Ovary (tissue), 9 donors: Measurements from ENCODE around the gene VWA5B2. TPM values are rescaled to one million over a fixed set of nuclear protein-coding genes. Genes with fewer than 3 reads are reported as not detected.

Source experiments
- DNase-seq, 5 donors: peaks; one replicate each; pipeline ENCODE4 v3.0.0-alpha.2; 2019 to 2020
- H3K27ac ChIP-seq, 2 donors: fragments of 200-600 bp; one replicate each; pipeline versions ENCODE4 v1.5.1 to v1.8.0; 2019 to 2022
- H3K27me3 ChIP-seq: fragments of 200-600 bp; one replicate; pipeline ENCODE4 v1.8.0; 2022
- H3K36me3 ChIP-seq: fragments of 200-600 bp; sonication (generic); one replicate; pipeline ENCODE4 v1.5.1; 2019
- H3K4me1 ChIP-seq: one replicate; pipeline ENCODE4 v1.8.1; 2013; ENCODE audit warnings: mild to moderate bottlenecking, moderate library complexity; ENCODE audit not compliant: insufficient read depth
- H3K4me3 ChIP-seq: fragments of 200-600 bp; sonication (generic); one replicate; pipeline ENCODE4 v1.5.1; 2017
- H3K9me3 ChIP-seq, 2 donors: fragments of 200-600 bp in 1 of 2; sonication (generic) in 1 of 2; one replicate each; pipeline versions ENCODE4 v1.5.1 to v1.8.1; 2013 to 2019; ENCODE audit warnings: mild to moderate bottlenecking in 1 of 2, moderate library complexity in 1 of 2
- CTCF ChIP-seq, 3 donors: fragments of 450-650 bp in 2 of 3; fragments of 200-600 bp in 1 of 3; IDR thresholded peaks; one replicate each; pipeline versions ENCODE4 v1.5.1 to v1.8.0; 2016 to 2022; ENCODE audit warnings: antibody characterized with exemption in 3 of 3, mild to moderate bottlenecking in 1 of 3
- EP300 ChIP-seq: sonication (generic); formaldehyde crosslinking; IDR thresholded peaks from one replicate; pipeline ENCODE4 v1.6.1; 2017; ENCODE audit warnings: antibody characterized with exemption
- POLR2A ChIP-seq: fragments of 450-650 bp; IDR thresholded peaks from one replicate; pipeline ENCODE4 v1.6.1; 2017; ENCODE audit warnings: antibody characterized with exemption, mild to moderate bottlenecking, moderate library complexity
- WGBS, 3 donors: extraction: QIAGEN DNeasy Blood & Tissue Kit in 1 of 3; methylation state at CpG; one replicate each; pipeline versions ENCODE4 v1.1.5 to v1.1.7; 2013 to 2017; 5-methylcytosine and 5-hydroxymethylcytosine counted together
- intact Hi-C, 4 donors: fragments of 100-400 bp; cut with DNase I; formaldehyde crosslinking; loops; one replicate each; pipeline versions ENCODE4 v1.11.0 to v1.15.1; 2022 to 2023
- polyA plus RNA-seq, 2 donors: library from polyadenylated mRNA; stranded (reverse); fragments of 200-250 nt in 1 of 2; fragments of 350-450 nt in 1 of 2; fragmentation: Illumina TruSeq in 1 of 2; extraction: RNeasy Lipid Tissue Mini Kit (QIAGEN cat#74804) in 1 of 2; gene quantifications; one replicate each; pipeline ENCODE4 v1.2.3, GENCODE V29; 2013 to 2014
- total RNA-seq, 7 donors: library from RNA; depleted of rRNA in 2 of 7; stranded (reverse); fragments of >200 nt in 2 of 7; fragmentation: NEBNext Ultra II Directional in 3 of 7; extraction: Animal tissue kit (Norgen Biotek cat#: 25700) in 3 of 7; gene quantifications; one replicate each; pipeline versions ENCODE4 v1.1.0 to v1.2.4, GENCODE V29; 2016 to 2023
- donor health status: DM: no; HTN: no; CAD: no; lungs with moderate emphysema.
- donor health status: DM: no; HTN: no; CAD: no.
- donor health status: Bipolar disorder and iron deficiency.
- donor health status: DM: yes; HTN: yes; CAD: no.
- donor health status: DM: no; HTN: no; CAD: no.
- donor health status: DM: yes; HTN: yes; CAD: no.

VWA5B2 gene
- total and polyA plus RNA-seq, 9 donors, result 0.15 to 5.9 (median 0.48) TPM; not detected in 1

DNA sequence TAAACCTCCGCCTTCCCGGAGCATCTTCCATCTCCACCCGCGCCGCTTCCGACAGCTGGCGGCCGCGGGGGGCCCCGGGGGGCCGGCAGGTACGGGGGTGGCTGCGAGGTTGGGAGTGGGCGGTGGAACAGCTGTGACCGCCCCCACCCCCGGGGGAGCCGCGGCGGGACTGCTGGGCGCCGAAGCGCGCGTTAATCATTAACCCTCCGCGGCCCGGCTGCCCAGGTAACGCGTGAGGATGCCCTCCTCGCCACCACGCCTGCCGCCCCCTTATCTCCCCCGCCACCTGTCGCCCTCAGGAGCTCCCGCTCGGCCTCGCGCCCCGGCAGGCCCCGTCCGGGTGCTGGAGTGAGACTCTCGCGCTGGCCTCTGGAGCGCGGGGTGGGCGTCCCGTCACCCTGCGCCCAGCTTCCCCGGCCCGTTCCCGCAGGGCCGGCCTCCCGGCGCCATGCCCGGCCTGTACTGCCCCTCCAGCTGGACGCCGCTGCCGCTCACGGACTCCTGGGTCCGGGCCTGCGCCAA lies 757 bp downstream of the VWA5B2 start:
- intact Hi-C loops, result no loop called here
- Histone ChIP-seq H3K9me3 (no peaks in the 10 kb centered on the region), H3K4me3 (peak overlapping the region; percentile 27), H3K27me3 (no peaks in the 10 kb centered on the region), H3K36me3 (no peaks in the 10 kb centered on the region), H3K27ac (no peak overlapping the region), H3K4me1 (peaks cover 6% of the 10 kb centered on the region)
- DNase-seq, result peak in 1 of 5 donors; percentile 37
- WGBS, 3 donors, result 0 to 1% (median 1%) methylated on average over 42 to 61 of the region's 61 CpGs
- TF ChIP-seq CTCF (IDR thresholded peaks at IDR 0.05) (no peak), POLR2A (no peak), EP300 (no peak)

GRCh38 chr3:184230603-184231528 lies 1.5 kb downstream of the VWA5B2 start:
- peaks cover 6% of the 10 kb centered on the region for H3K4me1 ChIP-seq
- peak overlapping the region; percentile 27 for H3K4me3 ChIP-seq
- no peaks in the 10 kb centered on the region for H3K9me3 ChIP-seq
- WGBS, 3 donors, result 4 to 6% (median 4%) methylated on average over 49 to 79 of the region's 79 CpGs
- H3K27me3 ChIP-seq, result no peaks in the 10 kb centered on the region
- no peak for TF ChIP-seq EP300
- intact Hi-C loops, result no loop called here
- H3K27ac ChIP-seq, result no peak overlapping the region
- DNase-seq, result no peak
- H3K36me3 ChIP-seq, result no peaks in the 10 kb centered on the region

GRCh38 chr3:184231671-184232070 lies 2.3 kb downstream of the VWA5B2 start:
- Histone ChIP-seq H3K4me3 (no peak overlapping the region), H3K27ac (no peak overlapping the region), H3K9me3 (no peaks in the 10 kb centered on the region), H3K36me3 (no peaks in the 10 kb centered on the region), H3K27me3 (no peaks in the 10 kb centered on the region), H3K4me1 (peaks cover 6% of the 10 kb centered on the region)
- WGBS, 3 donors, result 44 to 55% (median 55%) methylated on average over 3 of the region's 3 CpGs
- TF ChIP-seq EP300, result no peak
- TF ChIP-seq POLR2A, result no peak
- TF ChIP-seq CTCF (IDR thresholded peaks at IDR 0.05), result no peak
- DNase-seq, result no peak
- intact Hi-C loops, result no loop called here

GRCh38 chr3:184233127-184233843 lies 3.9 kb downstream of the VWA5B2 start:
- 79 to 84% (median 79%) methylated on average over 23 of the region's 23 CpGs for WGBS, 3 donors
- Histone ChIP-seq H3K27ac (no peak overlapping the region), H3K4me1 (peaks cover 6% of the 10 kb centered on the region), H3K9me3 (no peaks in the 10 kb centered on the region), H3K4me3 (no peak overlapping the region), H3K27me3 (no peaks in the 10 kb centered on the region), H3K36me3 (no peaks in the 10 kb centered on the region)
- intact Hi-C loops, result no loop called here
- no peak for DNase-seq
- TF ChIP-seq CTCF (IDR thresholded peaks at IDR 0.05) (no peak), POLR2A (no peak), EP300 (no peak)
